SU-DHL-6 (cell line): Measurements from ENCODE around the gene MAD2L1.

ENCODE experiments used
- EZH2phosphoT487 ChIP-seq: fragments of 200-600 bp; sonication (generic), shearing (Covaris generic); conservative IDR thresholded peaks from 2 replicates; pipeline ENCODE4 v1.6.1; 2018; ENCODE audit warnings: mild to moderate bottlenecking, antibody characterized with exemption, low read length, moderate library complexity, mixed read lengths
- TF ChIP-seq, protein P1 (sequence below): fragments of 200-600 bp; sonication (generic); IDR thresholded peaks from one replicate; pipeline ENCODE4 v1.5.1; 2017; ENCODE audit warnings: antibody characterized with exemption, mild to moderate bottlenecking, low read length, moderate library complexity; ENCODE audit not compliant: insufficient read depth, poor library complexity, severe bottlenecking

GRCh38 chr4:120079839-120080520 is 13.3 kb upstream of the MAD2L1 start:
- TF ChIP-seq, protein P1, sequence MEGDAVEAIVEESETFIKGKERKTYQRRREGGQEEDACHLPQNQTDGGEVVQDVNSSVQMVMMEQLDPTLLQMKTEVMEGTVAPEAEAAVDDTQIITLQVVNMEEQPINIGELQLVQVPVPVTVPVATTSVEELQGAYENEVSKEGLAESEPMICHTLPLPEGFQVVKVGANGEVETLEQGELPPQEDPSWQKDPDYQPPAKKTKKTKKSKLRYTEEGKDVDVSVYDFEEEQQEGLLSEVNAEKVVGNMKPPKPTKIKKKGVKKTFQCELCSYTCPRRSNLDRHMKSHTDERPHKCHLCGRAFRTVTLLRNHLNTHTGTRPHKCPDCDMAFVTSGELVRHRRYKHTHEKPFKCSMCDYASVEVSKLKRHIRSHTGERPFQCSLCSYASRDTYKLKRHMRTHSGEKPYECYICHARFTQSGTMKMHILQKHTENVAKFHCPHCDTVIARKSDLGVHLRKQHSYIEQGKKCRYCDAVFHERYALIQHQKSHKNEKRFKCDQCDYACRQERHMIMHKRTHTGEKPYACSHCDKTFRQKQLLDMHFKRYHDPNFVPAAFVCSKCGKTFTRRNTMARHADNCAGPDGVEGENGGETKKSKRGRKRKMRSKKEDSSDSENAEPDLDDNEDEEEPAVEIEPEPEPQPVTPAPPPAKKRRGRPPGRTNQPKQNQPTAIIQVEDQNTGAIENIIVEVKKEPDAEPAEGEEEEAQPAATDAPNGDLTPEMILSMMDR, result no peak
- TF ChIP-seq EZH2phosphoT487, result no peak
